GM12865 (cell line): ENCODE results near the gene SLC66A2.
"Not testable (repeated sequence)": the region's sequence is repeated elsewhere in the genome, so short reads cannot be mapped to it uniquely, and the experiment has no call there.

Source experiments
- DNase-seq: peaks from one replicate; pipeline ENCODE4 v3.0.0; 2010; ENCODE audit warnings: low read depth
- H3K4me3 ChIP-seq: 2 replicates; pipeline ENCODE4 v1.5.1; 2011; ENCODE audit warnings: mild to moderate bottlenecking, low read depth, low read length, control low read depth
- CTCF ChIP-seq: IDR thresholded peaks from 2 replicates; pipeline ENCODE4 v1.5.1; 2011; ENCODE audit warnings: low read length, control low read depth, low read depth, inconsistent platforms; ENCODE audit not compliant: insufficient read depth; ENCODE audit errors: missing control alignments

The SLC66A2 gene

DNA sequence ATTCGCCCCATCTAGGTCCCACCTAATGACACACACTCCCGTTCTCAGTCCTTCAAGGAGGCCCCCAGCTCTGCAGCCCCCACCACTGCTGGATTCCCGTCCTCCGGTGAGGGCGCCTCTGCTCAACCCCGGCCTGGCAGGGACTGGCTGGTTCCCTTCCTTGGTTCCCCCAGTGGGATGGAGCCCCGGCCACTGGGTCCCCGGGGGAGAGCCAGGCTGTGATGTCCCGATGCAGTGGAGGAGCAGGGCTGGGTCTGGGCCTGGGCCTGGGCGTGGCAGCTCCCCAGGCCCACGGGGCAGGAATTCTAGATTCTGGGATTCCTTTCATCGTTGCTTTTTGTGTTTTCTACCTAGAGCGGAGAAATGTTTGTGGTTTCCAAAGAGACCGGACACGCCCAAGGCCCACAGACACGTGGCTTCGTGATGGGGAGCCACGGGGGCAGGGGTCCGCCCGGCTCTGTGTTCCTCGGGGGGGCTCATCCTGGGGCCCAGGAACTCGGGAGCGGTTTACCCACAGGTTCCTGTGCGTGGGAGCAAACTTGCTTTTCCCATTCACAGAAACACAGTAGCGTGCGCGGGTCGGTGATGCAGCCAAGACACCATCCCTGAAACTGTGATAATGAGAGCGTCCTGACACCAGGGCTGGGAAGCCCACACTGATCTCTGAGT is 67.0 kb downstream of the SLC66A2 start:
- no peak overlapping the region for H3K4me3 ChIP-seq
- no peak for DNase-seq
- TF ChIP-seq CTCF: no peak

GRCh38 chr18:79883461-79884293 is 67.8 kb downstream of the SLC66A2 start:
- no peak for DNase-seq
- no peak for TF ChIP-seq CTCF
- H3K4me3 ChIP-seq: no peak overlapping the region

- DNase-seq: no peak
- TF ChIP-seq CTCF: no peak
- H3K4me3 ChIP-seq: no peak overlapping the region
Observed at GRCh38 chr18:79882522-79883241, 68.8 kb downstream of the SLC66A2 start.

DNA sequence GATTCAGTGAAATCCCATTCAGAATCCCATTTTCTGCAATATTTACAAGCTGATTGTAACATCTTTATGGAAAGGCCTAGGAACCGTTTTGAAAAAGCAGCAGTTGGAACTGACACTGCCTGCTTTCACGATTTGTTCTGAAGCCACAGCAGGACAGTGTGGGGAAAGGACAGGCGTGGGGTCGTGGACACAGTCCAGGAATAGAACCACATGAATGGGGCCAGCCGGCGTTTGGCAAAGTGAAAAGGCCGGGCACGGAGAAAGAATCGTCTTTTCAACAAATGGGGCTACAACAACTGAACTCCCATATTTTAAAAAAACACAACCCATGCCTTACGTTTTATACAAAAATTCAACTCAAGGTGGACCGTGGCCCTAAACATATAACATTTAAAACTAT is 69.8 kb downstream of the SLC66A2 start:
- DNase-seq: no peak
- H3K4me3 ChIP-seq: no peak overlapping the region
- TF ChIP-seq CTCF: no peak

GRCh38 chr18:79879566-79879965 is 71.9 kb downstream of the SLC66A2 start:
- no peak for DNase-seq
- no peak for TF ChIP-seq CTCF
- H3K4me3 ChIP-seq: no peak overlapping the region

- DNase-seq: no peak
- no peak for TF ChIP-seq CTCF
- no peak overlapping the region for H3K4me3 ChIP-seq
Observed at GRCh38 chr18:79878741-79879378, 72.6 kb downstream of the SLC66A2 start.

DNA sequence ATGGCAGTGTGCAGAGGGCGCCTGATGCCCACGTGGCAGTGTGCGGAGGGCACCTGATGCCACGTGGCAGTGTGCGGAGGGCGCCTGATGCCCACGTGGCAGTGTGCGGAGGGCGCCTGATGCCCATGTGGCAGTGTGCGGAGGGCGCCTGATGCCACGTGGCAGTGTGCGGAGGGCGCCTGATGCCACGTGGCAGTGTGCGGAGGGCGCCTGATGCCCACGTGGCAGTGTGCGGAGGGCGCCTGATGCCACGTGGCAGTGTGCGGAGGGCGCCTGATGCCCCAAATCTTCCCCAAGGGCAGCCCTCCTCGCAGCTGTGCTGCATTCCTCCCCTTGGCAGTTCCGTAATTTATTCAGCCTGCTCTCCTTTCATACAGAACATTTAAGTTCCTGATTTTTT is 73.2 kb downstream of the SLC66A2 start:
- H3K4me3 ChIP-seq, DNase-seq: not testable (repeated sequence)
